ENCODE results near the gene TARP.
A peak's percentile ranks its signal among the peaks of the same experiment; 100 is the strongest.

The TARP gene

DNA sequence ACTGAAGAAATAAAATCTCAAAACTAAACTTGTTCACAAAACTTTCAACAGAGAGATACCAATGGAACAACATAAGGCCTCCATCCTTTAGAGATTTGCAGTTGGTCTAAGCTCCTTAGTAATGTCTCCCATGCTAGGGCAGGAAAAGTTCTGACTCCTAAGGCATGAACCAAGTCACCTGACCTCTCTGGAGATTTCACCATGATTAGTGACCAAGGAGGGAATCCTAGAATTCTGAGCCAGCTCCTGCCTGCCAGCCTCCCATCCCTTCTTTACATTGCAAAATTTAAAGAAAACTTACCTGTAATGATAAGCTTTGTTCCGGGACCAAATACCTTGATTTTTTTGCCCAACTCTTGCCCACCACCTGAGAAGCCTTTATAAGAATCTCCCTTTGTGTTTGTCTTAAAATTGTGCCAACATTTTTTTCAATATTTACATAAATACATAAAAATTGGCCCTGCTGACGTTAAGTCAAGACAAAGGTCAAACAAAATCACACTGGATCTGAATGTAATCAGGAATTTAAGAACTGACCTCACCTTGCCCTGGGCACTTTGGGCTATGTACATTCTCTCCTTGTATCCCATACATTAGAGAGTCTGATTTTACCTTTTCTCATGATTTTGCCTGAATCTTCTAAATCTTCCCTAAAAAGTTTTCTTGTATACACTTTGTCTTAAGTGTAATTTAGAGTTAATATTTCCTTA, at the start of gene TARP:
Gene TARP, minus strand, starts transcription at position 351 of the 710 bp plus-strand sequence.
- peak within 1 kb of the TSS; percentile 39 for H3K27ac Mint-ChIP-seq
- no peaks in the 10 kb centered on the region for H3K36me3 Mint-ChIP-seq (ENCODE audit: low read depth)
- peak within 1 kb of the TSS; percentile 56 for H3K4me3 Mint-ChIP-seq
- DNase-seq (no peak), ATAC-seq (no peak)
- no peaks in the 10 kb centered on the region for H3K27me3 Mint-ChIP-seq
- no peaks in the 10 kb centered on the region for H3K4me1 Mint-ChIP-seq
- H3K9me3 Mint-ChIP-seq: no peaks in the 10 kb centered on the region

DNA sequence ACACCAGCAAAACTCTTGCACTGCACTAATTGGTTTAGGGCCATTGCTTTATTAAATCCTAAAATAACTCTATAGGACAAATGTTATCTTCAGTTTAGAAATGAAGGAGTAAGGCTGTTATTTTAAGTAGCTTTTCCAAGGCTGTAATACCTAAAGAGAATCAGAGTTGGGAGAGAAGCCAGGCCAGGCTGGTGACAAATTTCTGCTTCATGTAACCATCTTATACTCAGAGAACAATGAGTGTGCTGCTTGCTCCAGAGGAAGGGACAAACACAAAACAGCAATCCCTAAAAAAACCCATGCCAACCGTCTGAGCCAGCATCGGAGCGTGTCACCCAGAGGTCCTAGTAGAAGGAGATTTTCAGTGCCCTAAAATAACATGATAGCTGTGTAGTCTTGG, 49.7 kb upstream of the TARP start:
- Mint-ChIP-seq H3K9me3 (no peaks in the 10 kb centered on the region), H3K36me3 (ENCODE audit: low read depth) (no peaks in the 10 kb centered on the region), H3K4me3 (no peak overlapping the region), H3K4me1 (peaks cover 50% of the 10 kb centered on the region), H3K27ac (no peak overlapping the region), H3K27me3 (no peaks in the 10 kb centered on the region)
- ATAC-seq (no peak), DNase-seq (no peak)

GRCh38 chr7:38322461-38322860, 49.0 kb upstream of the TARP start:
- H3K4me3 Mint-ChIP-seq: no peak overlapping the region

DNA sequence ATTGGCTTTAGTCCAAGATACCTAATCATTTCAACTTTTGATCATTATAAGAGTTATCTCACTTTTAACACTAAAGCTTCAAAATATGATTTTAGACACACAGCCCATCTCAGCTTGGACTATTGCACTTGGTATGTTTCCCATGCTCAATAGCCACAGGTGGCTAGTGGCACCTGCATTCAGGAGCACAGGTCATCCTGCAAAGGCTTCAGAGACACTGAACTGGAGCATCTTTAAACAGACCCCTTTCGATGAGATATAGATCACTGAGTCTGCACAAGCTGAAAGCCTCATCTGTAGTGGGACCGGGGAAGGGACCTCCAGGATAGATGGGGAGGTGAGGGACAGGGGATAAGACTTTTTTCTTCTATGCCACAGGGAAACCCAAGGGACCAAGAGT, 48.5 kb upstream of the TARP start:
- no peak overlapping the region for H3K27ac Mint-ChIP-seq
- no peak for DNase-seq
- H3K4me1 Mint-ChIP-seq: peaks cover 49% of the 10 kb centered on the region
- no peaks in the 10 kb centered on the region for H3K9me3 Mint-ChIP-seq
- no peak for ATAC-seq
- no peak overlapping the region for H3K4me3 Mint-ChIP-seq
- H3K36me3 Mint-ChIP-seq (ENCODE audit: low read depth): no peaks in the 10 kb centered on the region
- H3K27me3 Mint-ChIP-seq: no peaks in the 10 kb centered on the region

More at GRCh38 chr7:38322461-38322860, 49.0 kb upstream of the TARP start:
- Mint-ChIP-seq H3K36me3 (ENCODE audit: low read depth) (no peaks in the 10 kb centered on the region), H3K9me3 (no peaks in the 10 kb centered on the region), H3K4me1 (peaks cover 50% of the 10 kb centered on the region), H3K27ac (no peak overlapping the region), H3K27me3 (no peaks in the 10 kb centered on the region)
- no peak for DNase-seq
- no peak for ATAC-seq

DNA sequence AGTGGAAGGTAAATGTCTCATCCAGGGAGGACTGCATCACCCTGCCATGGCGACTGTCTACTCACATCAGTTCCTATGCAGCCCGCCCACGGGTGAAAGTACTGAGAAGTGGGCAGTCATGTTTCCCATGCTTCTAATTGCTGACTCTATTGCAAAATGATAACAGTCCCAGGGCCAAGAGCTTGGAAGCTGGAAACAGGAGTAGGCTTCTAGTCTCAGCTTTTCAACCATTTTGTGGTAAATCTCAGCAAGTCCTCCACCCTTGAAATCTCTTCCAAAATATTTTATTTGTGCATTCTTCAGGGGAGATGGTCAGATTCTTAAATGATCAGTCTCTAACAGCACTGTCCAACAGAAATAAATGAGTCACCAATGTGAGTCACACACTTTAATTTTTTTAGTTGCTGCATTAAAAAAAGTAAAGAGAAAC, 48.1 kb upstream of the TARP start:
- ATAC-seq (peak; percentile 35), DNase-seq (peak; percentile 37)
- no peaks in the 10 kb centered on the region for H3K27me3 Mint-ChIP-seq
- peaks cover 46% of the 10 kb centered on the region for H3K4me1 Mint-ChIP-seq
- no peaks in the 10 kb centered on the region for H3K36me3 Mint-ChIP-seq (ENCODE audit: low read depth)
- no peak overlapping the region for H3K4me3 Mint-ChIP-seq
- no peaks in the 10 kb centered on the region for H3K9me3 Mint-ChIP-seq
- H3K27ac Mint-ChIP-seq: peak overlapping the region; percentile 62

- Mint-ChIP-seq H3K36me3 (ENCODE audit: low read depth) (no peaks in the 10 kb centered on the region), H3K27ac (peak overlapping the region; percentile 62), H3K4me1 (peaks cover 46% of the 10 kb centered on the region), H3K4me3 (no peak overlapping the region), H3K27me3 (no peaks in the 10 kb centered on the region), H3K9me3 (no peaks in the 10 kb centered on the region)
- ATAC-seq (no peak), DNase-seq (no peak)
Observed at GRCh38 chr7:38321050-38321449, 47.6 kb upstream of the TARP start.

DNA sequence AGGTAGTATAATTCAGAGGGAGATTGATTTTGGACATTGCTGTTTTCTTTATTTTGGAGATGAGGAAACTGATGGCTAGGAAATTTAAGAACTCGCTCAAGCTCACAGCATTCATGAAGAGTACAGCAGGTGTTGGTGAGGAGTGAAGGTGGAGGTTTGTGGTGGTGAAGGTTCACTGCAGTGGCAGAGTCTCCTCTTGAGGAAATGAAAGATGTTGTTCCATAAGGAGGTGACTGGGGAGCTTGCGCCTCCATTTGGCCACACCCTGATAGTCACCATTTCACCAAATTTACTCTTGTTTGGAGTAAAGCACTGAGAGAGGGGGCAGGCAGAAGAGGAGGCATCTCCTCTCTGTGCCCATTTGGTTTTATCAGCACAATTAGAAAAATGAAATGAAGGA, 46.4 kb upstream of the TARP start:
- Mint-ChIP-seq H3K27me3 (no peaks in the 10 kb centered on the region), H3K4me3 (peak overlapping the region; percentile 59), H3K27ac (peak overlapping the region; percentile 76), H3K4me1 (peaks cover 46% of the 10 kb centered on the region), H3K36me3 (ENCODE audit: low read depth) (no peaks in the 10 kb centered on the region), H3K9me3 (no peaks in the 10 kb centered on the region)
- DNase-seq: no peak
- ATAC-seq: peak; percentile 29

DNA sequence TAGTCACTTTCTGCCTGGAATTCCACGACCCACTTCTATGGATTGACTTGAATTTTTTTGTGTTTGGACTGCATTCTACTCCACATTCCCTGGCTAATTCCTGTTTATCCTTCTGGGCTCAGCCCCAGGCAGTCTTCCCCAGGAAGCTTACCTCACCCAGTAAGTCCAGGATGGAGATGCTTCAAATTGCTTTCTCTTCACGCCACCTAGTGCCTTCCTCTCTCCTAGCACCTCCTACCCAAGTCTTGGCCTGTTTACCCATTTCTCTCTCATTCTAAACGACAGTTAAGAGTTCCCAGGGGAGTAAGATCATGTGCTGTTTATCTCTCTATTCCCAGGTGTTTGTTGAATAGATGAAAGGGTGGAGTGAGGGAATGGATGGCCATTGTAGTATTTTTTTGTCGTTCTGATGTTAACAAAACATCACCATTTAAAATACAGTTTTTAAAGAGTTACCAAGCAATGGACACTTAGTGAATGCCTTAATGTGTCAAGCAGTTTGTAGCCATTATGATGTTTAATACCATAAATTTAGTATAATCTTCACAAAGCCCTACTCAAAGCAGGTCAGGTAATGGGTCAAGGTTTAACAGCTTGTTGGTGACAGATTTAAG, 45.5 kb upstream of the TARP start:
- ATAC-seq (peak; percentile 48), DNase-seq (no peak)
- Mint-ChIP-seq H3K4me3 (peak overlapping the region; percentile 63), H3K9me3 (no peaks in the 10 kb centered on the region), H3K27me3 (no peaks in the 10 kb centered on the region), H3K27ac (peak overlapping the region; percentile 69), H3K4me1 (peaks cover 48% of the 10 kb centered on the region), H3K36me3 (ENCODE audit: low read depth) (no peaks in the 10 kb centered on the region)

- Mint-ChIP-seq H3K4me1 (peaks cover 48% of the 10 kb centered on the region), H3K27me3 (no peaks in the 10 kb centered on the region), H3K36me3 (ENCODE audit: low read depth) (no peaks in the 10 kb centered on the region), H3K4me3 (peak overlapping the region; percentile 63), H3K9me3 (no peaks in the 10 kb centered on the region), H3K27ac (peak overlapping the region; percentile 69)
- ATAC-seq: no peak
- no peak for DNase-seq
Observed at GRCh38 chr7:38318241-38318640, 44.8 kb upstream of the TARP start.

DNA sequence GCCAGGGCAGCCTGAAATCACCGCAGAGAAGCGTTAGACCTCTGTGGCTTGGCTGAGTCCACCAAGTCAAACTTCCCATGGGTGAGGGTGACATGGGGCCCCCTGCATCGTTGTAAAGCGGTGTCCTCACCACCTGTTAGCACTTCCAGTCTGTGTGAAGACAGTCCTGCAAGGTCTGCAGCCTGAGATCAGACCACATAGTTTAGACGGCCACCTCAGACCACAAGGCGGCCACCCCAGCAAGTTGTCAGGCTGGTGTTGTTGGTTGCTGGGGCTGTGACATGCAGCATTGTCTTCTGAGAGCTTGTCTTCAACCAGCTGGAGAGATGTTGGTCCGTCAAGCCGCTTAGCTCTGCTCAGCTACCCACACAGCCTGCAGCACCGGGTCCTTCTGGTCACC, 44.1 kb upstream of the TARP start:
- Mint-ChIP-seq H3K4me3 (peak overlapping the region; percentile 63), H3K27ac (no peak overlapping the region)

GRCh38 chr7:38316733-38317360, 43.4 kb upstream of the TARP start:
- H3K27ac Mint-ChIP-seq: no peak overlapping the region
- peaks cover 56% of the 10 kb centered on the region for H3K4me1 Mint-ChIP-seq
- ATAC-seq (no peak), DNase-seq (no peak)
- H3K9me3 Mint-ChIP-seq: no peaks in the 10 kb centered on the region
- H3K36me3 Mint-ChIP-seq (ENCODE audit: low read depth): no peaks in the 10 kb centered on the region
- peak overlapping the region; percentile 45 for H3K4me3 Mint-ChIP-seq
- H3K27me3 Mint-ChIP-seq: no peaks in the 10 kb centered on the region

More for the DNA sequence above, 44.1 kb upstream of the TARP start:
- peak; percentile 22 for ATAC-seq
- no peaks in the 10 kb centered on the region for H3K36me3 Mint-ChIP-seq (ENCODE audit: low read depth)
- DNase-seq: no peak
- H3K27me3 Mint-ChIP-seq: no peaks in the 10 kb centered on the region
- H3K4me1 Mint-ChIP-seq: peaks cover 56% of the 10 kb centered on the region
- no peaks in the 10 kb centered on the region for H3K9me3 Mint-ChIP-seq

GRCh38 chr7:38315410-38315809, 42.0 kb upstream of the TARP start:
- H3K9me3 Mint-ChIP-seq: no peaks in the 10 kb centered on the region
- H3K27me3 Mint-ChIP-seq: no peaks in the 10 kb centered on the region
- peaks cover 48% of the 10 kb centered on the region for H3K4me1 Mint-ChIP-seq
- H3K4me3 Mint-ChIP-seq: no peak overlapping the region
- H3K36me3 Mint-ChIP-seq (ENCODE audit: low read depth): no peaks in the 10 kb centered on the region
- ATAC-seq (no peak), DNase-seq (no peak)
- H3K27ac Mint-ChIP-seq: no peak overlapping the region

DNA sequence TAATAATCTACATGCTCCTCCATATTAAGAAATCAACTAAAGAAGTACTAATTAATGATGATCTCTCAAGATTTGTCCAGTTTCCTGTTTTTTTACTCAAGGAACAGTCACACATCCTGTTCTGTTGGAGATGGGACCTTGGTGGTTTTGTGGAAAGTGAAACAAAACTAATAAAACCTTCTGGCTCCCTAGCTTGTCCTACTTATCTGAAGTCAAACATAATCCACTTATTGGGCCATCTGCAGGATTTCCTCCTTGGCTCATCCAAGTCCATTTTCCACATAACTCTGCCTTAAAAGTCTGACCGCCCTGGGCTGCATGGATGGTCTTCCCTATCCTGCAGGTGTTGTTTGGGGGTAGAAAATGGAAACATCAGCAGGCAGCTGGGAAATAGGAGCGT, 39.4 kb upstream of the TARP start:
- DNase-seq (no peak), ATAC-seq (no peak)
- Mint-ChIP-seq H3K4me1 (peaks cover 51% of the 10 kb centered on the region), H3K4me3 (no peak overlapping the region), H3K36me3 (ENCODE audit: low read depth) (no peaks in the 10 kb centered on the region), H3K9me3 (no peaks in the 10 kb centered on the region), H3K27me3 (no peaks in the 10 kb centered on the region), H3K27ac (peak overlapping the region; percentile 49)

GRCh38 chr7:38311329-38311937, 38.0 kb upstream of the TARP start:
- Mint-ChIP-seq H3K27me3 (no peaks in the 10 kb centered on the region), H3K4me3 (peak overlapping the region; percentile 71), H3K36me3 (ENCODE audit: low read depth) (no peaks in the 10 kb centered on the region), H3K4me1 (peaks cover 56% of the 10 kb centered on the region), H3K27ac (peak overlapping the region; percentile 75), H3K9me3 (no peaks in the 10 kb centered on the region)
- peak; percentile 27 for DNase-seq
- no peak for ATAC-seq
